ENCODE data around the gene GAB1.

GRCh38 chr4:143437476-143437875, 100.8 kb downstream of the GAB1 start:
- TF ChIP-seq CTCF (IDR thresholded peaks at IDR 0.05) (no peak), POLR2AphosphoS5 (IDR thresholded peaks at IDR 0.05; ENCODE audit: insufficient read depth in 1 of 2, low read depth in 1 of 2) (no peak), POLR2A (IDR thresholded peaks at IDR 0.05) (no peak)

Measured in vagina (tissue), 2 donors.